Lower leg skin (tissue), 3 donors: ENCODE data around the gene MED29.

ENCODE experiments used
- POLR2A ChIP-seq, 2 donors: fragments of 450-650 bp; IDR thresholded peaks; one replicate each; pipeline ENCODE4 v1.6.1; 2016 to 2017; ENCODE audit warnings: antibody characterized with exemption in 2 of 2, mild to moderate bottlenecking in 1 of 2, moderate library complexity in 1 of 2
- TF ChIP-seq, protein P1 (sequence below), 3 donors: fragments of 450-650 bp; IDR thresholded peaks; one replicate each; pipeline ENCODE4 v1.5.1; 2016; ENCODE audit warnings: antibody characterized with exemption in 3 of 3, mild to moderate bottlenecking in 3 of 3, moderate library complexity in 2 of 3

- TF ChIP-seq, protein P1, sequence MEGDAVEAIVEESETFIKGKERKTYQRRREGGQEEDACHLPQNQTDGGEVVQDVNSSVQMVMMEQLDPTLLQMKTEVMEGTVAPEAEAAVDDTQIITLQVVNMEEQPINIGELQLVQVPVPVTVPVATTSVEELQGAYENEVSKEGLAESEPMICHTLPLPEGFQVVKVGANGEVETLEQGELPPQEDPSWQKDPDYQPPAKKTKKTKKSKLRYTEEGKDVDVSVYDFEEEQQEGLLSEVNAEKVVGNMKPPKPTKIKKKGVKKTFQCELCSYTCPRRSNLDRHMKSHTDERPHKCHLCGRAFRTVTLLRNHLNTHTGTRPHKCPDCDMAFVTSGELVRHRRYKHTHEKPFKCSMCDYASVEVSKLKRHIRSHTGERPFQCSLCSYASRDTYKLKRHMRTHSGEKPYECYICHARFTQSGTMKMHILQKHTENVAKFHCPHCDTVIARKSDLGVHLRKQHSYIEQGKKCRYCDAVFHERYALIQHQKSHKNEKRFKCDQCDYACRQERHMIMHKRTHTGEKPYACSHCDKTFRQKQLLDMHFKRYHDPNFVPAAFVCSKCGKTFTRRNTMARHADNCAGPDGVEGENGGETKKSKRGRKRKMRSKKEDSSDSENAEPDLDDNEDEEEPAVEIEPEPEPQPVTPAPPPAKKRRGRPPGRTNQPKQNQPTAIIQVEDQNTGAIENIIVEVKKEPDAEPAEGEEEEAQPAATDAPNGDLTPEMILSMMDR (IDR thresholded peaks at IDR 0.05) = no peak
- no peak for TF ChIP-seq POLR2A (IDR thresholded peaks at IDR 0.05)
Observed at GRCh38 chr19:39380521-39381502, 10.4 kb upstream of the MED29 start.
